ENCODE results near the gene OLFM2. TPM values are rescaled to one million over a fixed set of nuclear protein-coding genes. Genes with fewer than 3 reads are reported as not detected.

The OLFM2 gene
- total and polyA plus RNA-seq, 9 of the 15 experiments (the other 6 are each of a cell fraction or from before 2014, with no cell fraction given) = 0.10 to 0.33 (median 0.23) TPM; not detected in 4

GRCh38 chr19:9827289-9828238 lies 108.8 kb downstream of the OLFM2 start, which contains the start of gene UBL5 (continued):
- TF ChIP-seq CREB3L1 (IDR thresholded peaks at IDR 0.05; ENCODE audit: borderline replicate concordance, low read depth) (0 out of 2 replicates have a peak, but pooled peaks have one; percentile 34), ZNF778 (CRISPR knock-in tag; IDR thresholded peaks at IDR 0.05) (no peak), STAG1 (CRISPR knock-in tag; IDR thresholded peaks at IDR 0.05; ENCODE audit: borderline replicate concordance) (no peak), RAD51 (IDR thresholded peaks at IDR 0.05; ENCODE audit: borderline replicate concordance, low read depth) (peak; percentile 56; the same call in 1 of the 2 replicates), NEUROD1 (IDR thresholded peaks at IDR 0.05; ENCODE audit: borderline replicate concordance, low read depth, low read length, partially characterized antibody) (peak; percentile 15), FOXA3 (CRISPR knock-in tag; conservative IDR thresholded peaks at IDR 0.05 in 1 of 2, IDR thresholded peaks at IDR 0.05 in 1 of 2) (no peak), ZNF740 (CRISPR knock-in tag; IDR thresholded peaks at IDR 0.05) (no peak), ZNF740 (tag; IDR thresholded peaks at IDR 0.05) (no peak), HMGXB4 (CRISPR knock-in tag; IDR thresholded peaks at IDR 0.05) (no peak), ZFP36 (IDR thresholded peaks at IDR 0.05; ENCODE audit: low read depth, low read length, partially characterized antibody) (no peak), HMGN3 (IDR thresholded peaks at IDR 0.05; ENCODE audit: borderline replicate concordance, extremely low read depth, insufficient read length, low read depth, low read length) (peak; percentile 53), THAP12 (CRISPR knock-in tag; IDR thresholded peaks at IDR 0.05) (no peak), E2F8 (IDR thresholded peaks at IDR 0.05; ENCODE audit: low read depth, partially characterized antibody) (peak; percentile 89), ZNF830 (CRISPR knock-in tag; IDR thresholded peaks at IDR 0.05) (no peak)
